GM21526 (cell line): ENCODE measurements around the gene CSTPP1.
"Not testable (repeated sequence)": the region's sequence is repeated elsewhere in the genome, so short reads cannot be mapped to it uniquely, and the experiment has no call there.

Source experiments
- ATAC-seq: cut with Tn5 transposase; IDR thresholded peaks from one replicate; pipeline ENCODE4 v1.9.1; 2021; ENCODE audit warnings: moderate library complexity; ENCODE audit not compliant: unreplicated experiment, low FRiP score

CSTPP1 gene

DNA sequence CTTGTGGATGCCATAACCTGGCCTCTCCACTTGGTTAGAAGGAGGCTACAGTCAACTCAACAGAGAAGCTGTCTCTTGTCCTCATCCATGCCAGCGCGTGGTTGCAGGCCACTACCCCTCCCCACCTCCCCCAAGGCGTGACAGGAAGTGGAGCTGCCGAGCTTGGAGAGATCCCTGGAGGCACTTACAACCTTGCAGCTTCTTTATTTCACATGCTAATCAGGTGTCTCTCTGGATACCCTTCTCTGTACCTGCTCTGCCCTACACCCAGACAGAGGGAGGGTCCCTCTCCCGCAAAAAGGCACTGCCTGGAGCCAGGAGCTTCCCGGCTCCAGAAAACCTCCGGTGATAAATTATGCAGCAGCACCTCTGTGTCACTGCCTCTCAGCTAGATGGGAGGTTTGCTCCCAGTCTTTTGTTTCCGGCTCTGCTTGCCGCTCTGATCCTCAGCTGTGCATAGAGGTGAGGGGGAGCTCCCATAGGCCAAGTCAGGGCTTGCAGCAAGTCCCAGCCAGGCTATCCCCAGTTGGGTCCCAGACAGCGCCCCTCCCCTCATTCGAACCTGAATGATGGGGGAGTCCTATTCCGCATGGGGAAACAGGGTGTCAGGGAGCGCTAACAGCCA lies 23.9 kb upstream of the CSTPP1 start:
- no peak for ATAC-seq

DNA sequence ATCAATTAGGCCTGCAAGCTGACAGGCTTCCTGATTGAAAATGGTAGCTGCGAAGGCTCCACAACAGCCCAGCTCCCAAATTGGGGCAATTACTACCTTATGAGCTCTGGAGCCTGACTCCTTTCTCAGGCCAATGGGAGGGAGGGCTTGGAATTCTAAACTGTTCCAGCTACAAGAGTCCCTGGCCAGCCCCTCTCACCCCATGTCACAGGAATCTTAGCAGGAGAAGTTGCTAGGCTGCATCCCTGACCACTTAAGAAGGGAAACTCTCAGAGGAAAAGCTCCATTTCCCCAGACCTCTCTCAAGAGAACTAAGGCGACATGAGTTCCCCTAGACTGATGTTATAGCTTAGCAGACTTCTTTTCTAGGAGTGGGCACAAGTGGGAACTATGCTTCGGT lies 23.1 kb upstream of the CSTPP1 start:
- no peak for ATAC-seq

DNA sequence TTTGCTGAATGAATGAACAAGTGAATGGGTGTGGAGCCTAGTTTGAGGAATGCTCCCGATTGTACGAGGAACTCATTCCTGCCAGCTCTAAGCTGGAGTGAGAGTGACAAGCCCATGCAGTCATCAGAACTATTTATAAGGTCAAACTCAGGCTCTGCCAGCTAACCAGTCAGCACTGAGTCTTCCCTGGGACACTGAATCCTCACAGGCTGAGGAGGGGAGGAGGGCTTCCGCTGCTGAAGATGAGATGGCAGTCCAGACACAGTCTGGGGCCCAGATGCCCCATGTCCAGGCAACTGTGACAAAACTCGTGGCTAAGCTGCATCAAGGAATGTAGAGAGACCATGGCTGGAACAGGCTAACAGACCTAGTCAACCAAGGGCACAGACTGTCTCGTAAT lies 22.2 kb upstream of the CSTPP1 start:
- ATAC-seq = no peak

DNA sequence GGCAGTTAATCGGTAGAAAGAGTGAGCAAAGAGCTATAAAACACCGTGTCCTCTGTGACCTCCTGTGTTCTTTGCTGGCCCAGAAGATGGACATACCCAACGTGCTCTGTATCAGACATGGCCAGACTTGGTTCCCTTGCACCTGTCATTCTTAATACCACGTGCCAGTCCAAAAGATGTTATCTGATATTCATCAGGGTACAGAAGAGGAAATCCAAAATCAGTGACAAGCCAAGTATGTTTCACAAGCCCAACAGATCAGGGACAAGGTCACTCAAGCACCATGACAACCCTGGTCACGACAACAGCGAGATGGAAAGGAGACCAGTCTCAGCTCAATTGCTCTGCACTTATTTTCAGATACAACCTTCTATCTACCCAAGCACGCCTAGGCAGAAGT lies 21.7 kb upstream of the CSTPP1 start:
- ATAC-seq = no peak

DNA sequence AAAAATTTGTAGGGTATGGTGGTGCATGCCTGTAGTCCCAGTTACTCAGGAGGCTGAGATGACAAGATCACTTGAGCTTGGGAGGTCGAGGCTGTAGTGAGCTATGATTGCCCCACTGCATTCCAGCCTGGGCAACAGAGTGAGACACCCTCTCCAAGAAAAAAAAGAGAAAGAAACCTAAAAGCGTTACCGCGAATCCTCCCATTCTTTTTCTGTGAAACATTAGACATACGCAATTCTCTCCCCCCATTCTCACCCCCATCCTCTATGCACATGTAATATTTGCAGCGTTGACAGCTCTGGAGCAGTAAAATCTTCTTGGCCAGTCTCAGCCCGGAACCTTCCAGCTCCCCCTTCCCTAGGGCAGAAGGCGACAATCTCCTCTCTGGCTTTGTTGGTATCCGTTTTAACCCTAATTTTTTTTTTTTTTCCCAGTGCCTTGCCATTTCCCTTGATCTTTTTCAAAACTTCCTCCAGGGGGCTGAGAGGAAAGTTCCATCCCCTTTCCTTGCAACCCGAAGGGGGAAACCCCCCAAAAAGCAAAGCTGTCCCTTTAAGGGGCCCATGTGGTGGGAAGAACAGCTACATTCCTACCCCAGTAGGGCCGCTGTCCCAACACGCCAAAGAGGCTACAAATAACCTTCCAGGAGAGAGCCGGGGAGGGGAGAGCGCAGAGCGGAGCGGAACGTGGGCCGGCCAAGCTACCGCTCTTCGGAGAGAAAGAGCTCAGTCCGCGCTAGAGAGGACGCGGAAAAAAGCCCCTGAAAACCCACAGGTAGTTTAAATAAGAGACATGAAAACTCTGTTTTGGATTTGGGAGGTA lies 20.1 kb upstream of the CSTPP1 start:
- no peak for ATAC-seq

DNA sequence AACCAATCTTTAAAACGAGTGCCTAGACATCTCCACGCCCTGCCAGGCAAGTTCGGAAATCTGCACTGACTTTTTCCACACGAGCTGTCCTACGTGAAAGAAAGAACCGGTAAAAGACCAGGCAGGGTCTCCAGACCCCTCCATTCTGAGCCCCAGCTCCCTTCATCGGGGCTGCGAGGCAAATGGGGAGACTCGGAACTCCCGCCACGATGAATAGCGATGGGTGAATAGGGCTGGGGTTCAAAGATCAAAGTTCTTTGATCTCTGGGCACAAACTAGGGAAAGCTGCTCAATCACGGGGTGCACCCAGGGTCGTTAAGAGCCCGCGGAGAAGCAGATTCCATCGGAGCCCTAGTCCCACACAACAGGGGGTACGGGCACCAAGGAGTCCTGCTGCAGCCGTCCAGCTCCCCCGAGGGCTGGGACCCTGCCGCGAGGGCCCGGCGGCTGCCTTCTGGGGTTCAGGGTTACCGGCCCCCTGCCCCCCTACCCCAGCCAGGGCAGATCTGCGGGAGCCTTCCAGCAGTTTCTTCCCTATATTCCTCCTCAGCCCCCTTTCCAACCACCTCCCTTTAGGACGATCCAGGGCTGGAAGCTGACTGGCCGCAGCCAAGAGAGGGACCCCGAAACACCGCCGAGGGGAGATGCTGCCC lies 19.3 kb upstream of the CSTPP1 start:
- ATAC-seq = no peak

DNA sequence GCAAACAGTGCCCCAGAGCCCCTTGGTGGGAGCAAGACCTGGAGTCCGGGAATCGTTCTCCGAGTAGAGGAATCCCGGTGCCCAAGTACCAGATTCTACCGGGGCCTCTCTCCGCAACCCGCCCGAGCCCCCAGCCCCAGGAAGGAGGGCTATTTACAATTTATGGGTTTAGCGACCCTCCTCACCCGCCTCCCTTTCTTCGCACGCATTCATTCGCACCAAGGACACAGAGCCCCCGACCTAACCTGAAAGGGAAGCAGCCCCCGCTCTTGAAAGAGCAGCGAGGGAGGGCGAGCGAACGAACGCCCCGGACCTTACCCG lies 18.8 kb upstream of the CSTPP1 start:
- no peak for ATAC-seq

DNA sequence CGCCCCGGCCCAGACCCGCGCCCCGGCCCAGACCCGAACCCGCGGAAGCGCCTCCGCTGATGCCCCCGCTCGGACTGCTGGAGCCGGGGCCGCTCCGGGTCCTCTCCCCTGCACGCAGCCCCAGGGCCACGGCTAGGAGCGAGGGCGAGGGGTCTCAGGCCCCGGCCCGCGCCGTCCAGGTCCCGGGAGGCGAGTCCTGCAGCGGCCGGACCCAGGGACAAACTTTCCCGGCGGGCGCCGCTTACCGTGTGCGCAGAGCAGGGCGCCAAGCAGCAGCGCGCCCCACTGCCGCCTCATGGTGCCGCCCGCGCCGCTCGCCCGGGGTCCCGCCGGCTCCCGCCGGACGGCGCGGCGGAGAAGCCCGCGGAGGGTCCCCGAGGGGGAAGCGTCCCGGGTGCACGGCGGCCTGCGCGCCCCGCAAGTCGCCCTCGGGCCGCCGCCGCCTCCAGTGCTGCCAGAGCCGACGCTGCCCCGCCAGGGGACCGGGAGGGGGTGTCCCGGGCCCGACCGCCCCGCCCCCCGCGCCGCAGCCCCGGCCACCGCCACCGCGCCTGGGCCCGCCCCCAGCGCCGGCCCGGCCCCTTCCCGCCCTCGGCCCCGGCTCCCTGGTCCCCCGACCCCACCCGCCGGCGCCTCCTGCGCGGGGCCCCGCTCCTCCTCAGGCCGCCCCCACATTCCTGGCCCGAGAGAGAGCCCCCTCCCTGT lies 18.3 kb upstream of the CSTPP1 start, which contains the start of gene LRP4:
Gene LRP4 (minus strand): TSS at position 468 of the 705 bp plus-strand sequence. CDS start 171 bp downstream, at position 297.
- no peak for ATAC-seq

DNA sequence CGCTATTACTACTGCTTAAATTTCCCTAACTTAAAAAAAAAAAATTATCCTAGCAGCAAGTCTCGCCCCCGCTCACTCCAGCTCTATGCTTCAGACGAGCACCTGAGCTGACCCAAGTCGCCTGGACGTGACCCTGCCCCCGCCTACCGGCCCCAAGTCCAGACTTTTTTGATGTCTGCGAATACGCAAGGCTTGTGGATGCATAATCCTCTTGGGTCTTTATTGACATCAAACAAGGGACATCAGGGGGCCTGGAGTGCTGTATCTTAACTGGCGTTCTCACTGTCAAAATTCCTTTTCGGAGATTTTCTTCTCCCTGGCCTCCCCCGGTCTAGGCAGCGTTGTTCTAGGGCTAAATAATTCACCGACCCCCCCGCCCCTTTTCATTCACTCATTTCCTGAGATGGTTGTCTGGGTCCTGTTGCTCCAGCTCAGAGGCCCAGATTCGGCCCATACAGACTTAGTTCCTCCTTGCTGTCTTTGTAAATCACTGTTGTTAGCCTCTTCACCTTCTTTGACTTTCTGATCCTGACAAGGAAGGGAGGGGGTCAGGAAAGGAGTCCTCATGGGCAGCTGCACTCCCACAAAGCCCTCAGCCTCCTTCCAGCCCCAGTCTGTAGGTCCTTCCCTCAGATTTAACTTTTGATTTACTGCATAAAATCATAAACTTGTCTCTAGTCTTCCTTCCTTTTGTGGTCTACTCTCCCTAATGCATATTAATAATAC lies 17.6 kb upstream of the CSTPP1 start:
- no peak for ATAC-seq

DNA sequence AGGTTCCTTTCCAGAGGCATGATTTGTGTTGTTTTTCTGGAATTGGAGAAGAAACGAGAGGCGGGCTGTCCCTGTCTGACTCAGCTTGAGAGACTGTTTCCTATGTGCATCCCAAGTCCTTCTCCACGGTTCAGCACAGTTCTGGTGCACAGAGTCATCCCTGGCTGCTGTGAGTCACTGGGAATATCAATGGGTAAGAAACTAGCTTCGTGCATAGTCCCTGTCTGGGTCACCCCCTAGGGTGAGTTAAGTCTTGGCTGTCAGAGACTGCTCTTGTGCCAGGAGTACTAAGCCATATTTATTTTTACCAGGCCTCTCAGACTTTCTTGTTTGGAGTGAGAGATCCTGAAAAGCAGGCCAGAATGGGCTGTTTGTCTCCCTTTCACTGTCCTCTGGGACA lies 15.8 kb upstream of the CSTPP1 start:
- no peak for ATAC-seq

DNA sequence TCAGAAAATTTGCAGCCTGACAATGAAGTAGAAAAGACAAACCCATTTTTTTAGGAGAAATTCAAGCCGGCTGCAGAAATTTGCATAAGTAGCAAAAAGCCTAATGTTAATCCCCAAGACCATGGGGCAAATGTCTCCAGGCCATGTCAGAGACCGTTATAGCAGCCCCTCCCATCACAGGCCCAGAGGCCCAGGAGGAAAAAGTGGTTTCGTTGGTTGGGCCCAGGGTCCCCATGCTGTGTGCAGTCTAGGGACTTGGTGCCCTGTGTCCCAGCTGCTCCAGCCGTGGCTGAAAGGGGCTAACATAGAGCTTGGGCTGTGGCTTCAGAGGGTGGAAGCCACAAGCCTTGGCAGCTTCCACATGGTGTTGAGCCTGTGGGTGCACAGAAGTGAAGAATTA lies 8.6 kb upstream of the CSTPP1 start:
- ATAC-seq = not testable (repeated sequence)

DNA sequence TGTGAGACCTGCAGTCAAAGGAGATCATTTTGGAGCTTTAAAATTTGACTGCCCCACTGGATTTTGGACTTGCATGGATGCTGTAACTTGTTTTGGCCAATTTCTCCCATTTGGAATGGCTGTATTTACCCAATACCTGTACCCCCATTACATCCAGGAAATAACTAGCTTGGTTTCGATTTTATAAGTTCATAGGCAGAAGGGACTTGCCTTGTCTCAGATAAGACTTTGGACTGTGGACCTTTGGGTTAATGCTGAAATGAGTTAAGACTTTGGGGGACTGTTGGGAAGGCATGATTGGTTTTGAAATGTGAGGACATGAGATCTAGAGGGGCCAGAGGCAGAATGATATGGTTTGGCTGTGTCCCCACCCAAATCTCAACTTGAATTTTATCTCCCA lies 7.9 kb upstream of the CSTPP1 start:
- ATAC-seq = not testable (repeated sequence)

DNA sequence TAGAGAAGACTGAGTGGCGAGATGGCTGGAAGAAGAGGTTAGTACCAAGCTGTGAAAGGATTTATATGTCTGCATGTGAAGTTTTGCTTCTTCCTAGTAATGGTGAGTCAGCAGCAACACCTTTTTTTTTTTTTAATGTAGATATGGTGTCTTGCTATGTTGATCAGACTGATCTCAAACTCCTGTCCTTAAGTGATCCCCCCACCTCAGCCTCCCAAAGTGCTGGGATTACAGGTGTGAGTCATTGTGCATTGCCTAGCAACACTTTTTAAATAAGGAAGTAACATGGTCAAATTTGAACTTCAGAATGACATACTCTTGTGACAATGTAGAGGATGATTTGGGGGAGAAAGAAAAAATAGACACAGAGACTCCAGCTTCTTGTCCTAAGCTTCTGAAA lies 6.5 kb upstream of the CSTPP1 start:
- no peak for ATAC-seq

DNA sequence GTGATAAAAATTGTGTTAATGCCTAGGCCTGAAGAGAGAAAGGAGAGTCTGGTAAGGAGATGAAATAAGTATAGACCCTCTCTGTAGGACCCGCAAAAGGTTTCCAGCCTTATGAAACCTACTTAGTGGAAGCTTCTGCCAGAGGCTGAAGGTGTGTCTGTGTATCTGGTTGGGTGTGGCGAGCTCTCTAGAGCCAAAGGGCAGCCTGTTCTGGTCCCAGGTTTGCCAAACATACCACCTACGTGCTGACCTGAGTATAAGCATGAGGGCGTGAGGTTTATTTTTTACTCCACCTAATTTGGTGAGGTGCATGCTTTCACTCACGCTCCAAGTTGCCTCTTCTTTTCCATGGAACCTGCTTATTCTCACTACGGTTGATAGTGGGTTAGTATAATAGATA lies 5.6 kb downstream of the CSTPP1 start:
- no peak for ATAC-seq

DNA sequence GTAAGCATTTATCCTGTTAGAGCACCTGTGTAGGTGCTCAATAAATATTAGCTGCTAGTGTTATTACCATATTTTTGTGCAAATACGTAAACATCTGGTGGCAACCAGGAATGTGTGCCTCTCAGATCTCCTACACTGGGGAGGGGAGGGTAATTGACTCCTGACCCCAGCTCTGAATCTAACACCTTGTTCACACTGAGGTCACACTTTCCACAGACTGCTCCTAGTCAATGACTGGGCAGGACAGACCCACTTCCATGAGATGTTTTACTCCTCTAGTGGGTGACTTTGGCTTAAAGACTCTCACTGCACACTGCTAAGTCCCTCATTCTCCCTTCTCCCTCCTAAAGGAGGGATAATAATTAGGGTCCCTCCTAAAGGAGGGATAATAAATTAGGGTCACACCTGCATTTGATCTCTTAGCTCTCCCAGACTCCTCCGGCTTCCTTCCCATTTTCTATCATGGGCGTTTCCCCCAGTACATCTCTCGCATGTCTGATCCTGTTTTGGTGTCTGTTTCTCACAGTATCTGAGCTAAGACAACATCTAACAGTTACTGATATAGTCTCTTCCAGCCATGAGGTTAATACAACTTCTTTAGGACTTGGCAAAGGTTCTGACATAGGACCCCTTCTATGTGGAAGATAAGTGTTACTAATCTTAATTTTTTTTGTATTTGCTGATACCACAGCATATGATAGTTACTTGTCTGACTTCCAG lies 8.0 kb downstream of the CSTPP1 start:
- ATAC-seq = no peak

DNA sequence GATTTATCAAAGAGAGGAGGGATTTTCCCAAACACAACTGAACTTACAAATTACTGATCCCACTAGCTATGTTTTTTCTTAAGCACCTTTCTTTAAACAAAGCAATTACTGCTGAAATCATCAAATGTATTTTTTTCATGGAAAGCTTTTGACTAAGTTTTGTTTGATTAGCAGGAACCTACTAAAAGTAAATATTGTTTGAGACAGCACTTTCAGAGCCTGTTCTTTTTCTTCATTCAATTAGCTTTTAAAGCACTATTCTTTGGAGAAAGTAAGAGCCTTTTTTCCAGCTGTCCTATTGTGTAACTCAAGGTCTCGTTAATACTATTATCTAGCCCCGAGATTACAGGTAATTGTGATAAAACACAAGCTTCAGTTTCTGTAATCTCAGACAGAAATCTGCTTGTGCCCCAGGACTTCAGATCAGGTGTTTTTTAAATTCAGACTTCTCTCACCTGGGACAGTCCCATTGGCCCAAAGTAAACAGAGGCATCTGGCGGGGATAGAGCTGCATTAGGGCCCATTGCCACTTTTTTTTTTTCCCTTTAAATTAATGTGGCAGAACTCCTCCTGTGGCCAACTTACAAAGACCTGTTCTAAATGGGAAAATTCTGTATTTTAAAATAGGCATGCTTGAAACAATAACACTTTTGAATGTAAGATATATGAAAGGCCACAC lies 11.0 kb downstream of the CSTPP1 start:
- ATAC-seq = no peak

DNA sequence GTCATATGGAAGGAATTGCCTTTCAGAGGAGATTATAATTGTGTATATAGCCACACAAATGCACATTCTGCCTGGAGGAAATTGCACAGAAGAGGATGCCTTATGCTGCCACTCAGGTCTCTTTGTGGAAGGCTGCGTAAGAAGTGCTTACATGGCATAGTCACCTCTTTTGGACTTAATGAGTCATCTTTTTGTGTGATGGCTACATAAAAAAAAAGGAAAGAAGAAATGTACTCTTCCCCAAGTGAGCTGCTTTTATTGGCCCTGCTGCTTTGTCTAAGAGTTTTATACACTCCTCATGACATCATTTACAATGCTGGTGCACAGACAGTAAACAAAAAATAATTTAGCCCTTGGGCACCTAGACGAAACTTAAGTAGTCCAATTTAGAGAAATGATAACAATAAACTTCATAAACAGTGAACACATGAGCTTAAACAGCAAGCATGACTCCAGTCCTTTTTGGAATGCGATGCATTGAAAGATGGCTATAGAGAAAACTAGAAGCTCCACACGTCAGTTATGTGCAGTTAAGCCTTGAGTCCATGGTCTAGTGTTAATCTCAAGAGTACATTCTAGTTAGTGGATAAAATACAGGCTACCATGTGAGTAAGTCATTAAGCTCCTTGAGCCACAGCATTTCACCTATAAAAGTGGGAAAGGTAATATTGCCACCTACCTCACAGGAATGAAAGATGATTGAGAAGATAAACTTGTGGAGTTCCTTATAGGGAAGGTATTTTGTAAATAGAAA lies 12.0 kb downstream of the CSTPP1 start:
- no peak for ATAC-seq

DNA sequence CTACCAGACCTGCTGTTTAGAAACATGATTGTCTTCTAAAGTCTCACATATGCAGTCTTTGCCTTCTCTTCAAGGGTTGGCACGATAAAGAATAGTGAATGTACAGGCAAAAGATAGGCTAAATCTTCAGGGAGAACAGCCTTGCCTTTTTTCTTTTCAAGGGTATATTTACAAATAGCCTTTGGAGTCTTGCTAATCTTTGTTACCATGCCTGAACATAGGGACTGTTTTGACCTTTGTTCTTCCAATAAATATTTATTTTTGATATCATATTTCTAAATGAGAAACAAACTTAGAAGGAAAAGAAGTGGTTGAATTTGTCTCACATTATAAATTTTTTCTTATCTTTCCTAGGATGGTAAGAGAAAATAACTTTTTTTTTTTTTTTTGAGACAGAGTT lies 12.7 kb downstream of the CSTPP1 start:
- ATAC-seq = no peak

DNA sequence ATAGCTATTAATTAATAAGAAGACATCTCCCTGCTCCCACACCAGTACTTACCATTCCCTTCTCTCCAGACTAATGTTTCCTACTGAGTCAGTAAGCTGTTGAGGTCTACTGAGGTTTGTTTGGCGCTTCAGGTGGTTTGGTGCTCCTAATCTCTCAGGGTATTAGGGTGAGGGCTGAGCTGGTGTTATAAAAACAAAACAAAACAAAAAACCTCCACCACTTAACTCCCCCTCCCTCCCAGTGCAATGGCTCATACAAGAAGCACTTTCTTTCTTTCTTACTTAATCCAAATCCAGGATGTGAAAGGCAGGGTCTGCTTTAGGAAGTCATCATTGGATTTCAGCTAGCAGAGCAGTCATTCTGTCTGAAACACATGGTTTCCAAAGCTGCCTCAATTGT lies 15.3 kb downstream of the CSTPP1 start:
- ATAC-seq = no peak
